GM19043 (cell line): Measurements from ENCODE around the gene PAQR6.
A peak's percentile ranks its signal among the peaks of the same experiment; 100 is the strongest.
"Not testable (repeated sequence)": the region's sequence is repeated elsewhere in the genome, so short reads cannot be mapped to it uniquely, and the experiment has no call there.

ENCODE experiments used
- ATAC-seq: cut with Tn5 transposase; IDR thresholded peaks from one replicate; pipeline ENCODE4 v1.9.1; 2021; ENCODE audit warnings: low read depth; ENCODE audit not compliant: unreplicated experiment

Gene PAQR6

GRCh38 chr1:156233426-156234127 lies 14.3 kb downstream of the PAQR6 start:
- no peak for ATAC-seq

GRCh38 chr1:156232201-156232894 lies 15.5 kb downstream of the PAQR6 start:
- no peak for ATAC-seq

GRCh38 chr1:156230473-156230837 lies 17.4 kb downstream of the PAQR6 start:
- no peak for ATAC-seq

GRCh38 chr1:156229809-156230472 lies 17.9 kb downstream of the PAQR6 start:
- no peak for ATAC-seq

- ATAC-seq, result no peak
Observed at GRCh38 chr1:156228501-156228900, 19.4 kb downstream of the PAQR6 start.

- peak; percentile 9 for ATAC-seq
Observed at GRCh38 chr1:156226782-156227181, 21.1 kb downstream of the PAQR6 start.

- ATAC-seq, result peak; percentile 67
Observed at GRCh38 chr1:156226116-156226538, 21.7 kb downstream of the PAQR6 start.

GRCh38 chr1:156225677-156226014 lies 22.2 kb downstream of the PAQR6 start:
- no peak for ATAC-seq

- no peak for ATAC-seq
Observed at GRCh38 chr1:156221986-156222692, 25.7 kb downstream of the PAQR6 start.

GRCh38 chr1:156220226-156220625 lies 27.6 kb downstream of the PAQR6 start:
- ATAC-seq, result no peak

GRCh38 chr1:156217871-156218270 lies 30.0 kb downstream of the PAQR6 start:
- no peak for ATAC-seq

GRCh38 chr1:156216361-156217086 lies 31.3 kb downstream of the PAQR6 start:
- ATAC-seq, result not testable (repeated sequence)

- no peak for ATAC-seq
Observed at GRCh38 chr1:156214024-156214748, 33.7 kb downstream of the PAQR6 start.

- no peak for ATAC-seq
Observed at GRCh38 chr1:156213644-156213966, 34.3 kb downstream of the PAQR6 start.

- ATAC-seq, result peak; percentile 89
Observed at GRCh38 chr1:156212833-156213643, 34.8 kb downstream of the PAQR6 start, which contains the start of gene PMF1. Gene PMF1, plus strand, starts transcription at chr1:156213007. Its CDS starts 9 bp downstream, at chr1:156213016.

- ATAC-seq, result no peak
Observed at GRCh38 chr1:156212130-156212529, 35.7 kb downstream of the PAQR6 start.

GRCh38 chr1:156211243-156211642 lies 36.6 kb downstream of the PAQR6 start:
- no peak for ATAC-seq

- no peak for ATAC-seq
Observed at GRCh38 chr1:156204686-156205085, 43.2 kb downstream of the PAQR6 start.

GRCh38 chr1:156203331-156203730 lies 44.5 kb downstream of the PAQR6 start:
- no peak for ATAC-seq
